Fibroblast of skin of left quadriceps (primary cell): ENCODE measurements around the gene ZNF341.
A peak's percentile ranks its signal among the peaks of the same experiment; 100 is the strongest.
"Not testable (repeated sequence)": the region's sequence is repeated elsewhere in the genome, so short reads cannot be mapped to it uniquely, and the experiment has no call there.

Experiments used
- DNase-seq, 2 experiments: peaks; one replicate each; pipeline ENCODE4 v3.0.0-alpha.2; 2013; ENCODE audit warnings: low read depth in 2 of 2

Gene ZNF341

GRCh38 chr20:33728463-33728862, 3.3 kb upstream of the ZNF341 start:
- no peak for DNase-seq

- no peak for DNase-seq
Observed at GRCh38 chr20:33729101-33729500, 2.7 kb upstream of the ZNF341 start.

- no peak for DNase-seq
Observed at GRCh38 chr20:33730946-33731692, 677 bp upstream of the ZNF341 start.

- DNase-seq, result no peak
Observed at GRCh38 chr20:33732166-33732970, 572 bp downstream of the ZNF341 start.

GRCh38 chr20:33733654-33734576, 2.1 kb downstream of the ZNF341 start:
- peak; percentile 58 to 66 for DNase-seq

GRCh38 chr20:33736962-33737361, 5.2 kb downstream of the ZNF341 start:
- no peak for DNase-seq

GRCh38 chr20:33739493-33739892, 7.7 kb downstream of the ZNF341 start:
- DNase-seq, result no peak

GRCh38 chr20:33740189-33740588, 8.4 kb downstream of the ZNF341 start:
- DNase-seq, result no peak

- no peak for DNase-seq
Observed at GRCh38 chr20:33744181-33744580, 12.4 kb downstream of the ZNF341 start.

GRCh38 chr20:33744773-33745385, 13.1 kb downstream of the ZNF341 start:
- DNase-seq, result no peak

GRCh38 chr20:33746325-33746998, 14.7 kb downstream of the ZNF341 start:
- no peak for DNase-seq

GRCh38 chr20:33751775-33752174, 20.0 kb downstream of the ZNF341 start:
- no peak for DNase-seq

- DNase-seq, result no peak
Observed at GRCh38 chr20:33753143-33753542, 21.3 kb downstream of the ZNF341 start.

- DNase-seq, result no peak
Observed at GRCh38 chr20:33753763-33754162, 22.0 kb downstream of the ZNF341 start.

GRCh38 chr20:33755936-33756490, 24.2 kb downstream of the ZNF341 start:
- DNase-seq, result not testable (repeated sequence)

- DNase-seq, result no peak
Observed at GRCh38 chr20:33757046-33757445, 25.2 kb downstream of the ZNF341 start.

- no peak for DNase-seq
Observed at GRCh38 chr20:33757458-33757857, 25.7 kb downstream of the ZNF341 start.

GRCh38 chr20:33761698-33762250, 30.0 kb downstream of the ZNF341 start:
- DNase-seq, result no peak

- DNase-seq, result no peak
Observed at GRCh38 chr20:33765099-33765498, 33.3 kb downstream of the ZNF341 start.

GRCh38 chr20:33765592-33765991, 33.8 kb downstream of the ZNF341 start:
- DNase-seq, result no peak
